OCI-LY7 (cell line): ENCODE measurements around the gene INTS13.

Experiments used
- EZH2phosphoT487 ChIP-seq: fragments of 200-600 bp; sonication (generic); IDR thresholded peaks from 2 replicates; pipeline ENCODE4 v1.6.1; 2018; ENCODE audit warnings: low read depth, borderline replicate concordance, mild to moderate bottlenecking, mixed run types, antibody characterized with exemption, low read length, moderate library complexity, mixed read lengths
- TF ChIP-seq, protein P1 (sequence below): fragments of 200-600 bp; sonication (generic); conservative IDR thresholded peaks from 2 replicates; pipeline ENCODE4 v1.5.1; 2014; ENCODE audit warnings: mild to moderate bottlenecking, antibody characterized with exemption, low read length, moderate library complexity, mixed read lengths

DNA sequence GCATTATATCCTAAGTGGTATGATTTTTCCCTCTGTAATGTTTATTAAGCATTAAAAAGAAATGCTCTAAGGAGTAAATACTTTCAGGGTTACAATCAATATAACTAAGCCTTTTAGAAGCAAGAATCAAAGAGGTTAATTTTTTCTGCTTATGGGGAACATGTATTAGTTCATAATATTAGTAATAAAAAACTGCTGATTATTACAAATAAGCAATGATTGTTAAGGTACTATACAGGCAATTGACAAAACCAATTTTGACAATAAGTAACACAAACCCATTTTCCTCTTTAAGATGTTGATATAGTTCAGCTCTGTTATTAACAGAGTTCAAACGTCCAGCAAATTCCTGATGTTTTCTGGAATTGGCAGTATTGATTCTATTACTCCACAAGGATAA is 31.8 kb downstream of the INTS13 start:
- TF ChIP-seq, protein P1, sequence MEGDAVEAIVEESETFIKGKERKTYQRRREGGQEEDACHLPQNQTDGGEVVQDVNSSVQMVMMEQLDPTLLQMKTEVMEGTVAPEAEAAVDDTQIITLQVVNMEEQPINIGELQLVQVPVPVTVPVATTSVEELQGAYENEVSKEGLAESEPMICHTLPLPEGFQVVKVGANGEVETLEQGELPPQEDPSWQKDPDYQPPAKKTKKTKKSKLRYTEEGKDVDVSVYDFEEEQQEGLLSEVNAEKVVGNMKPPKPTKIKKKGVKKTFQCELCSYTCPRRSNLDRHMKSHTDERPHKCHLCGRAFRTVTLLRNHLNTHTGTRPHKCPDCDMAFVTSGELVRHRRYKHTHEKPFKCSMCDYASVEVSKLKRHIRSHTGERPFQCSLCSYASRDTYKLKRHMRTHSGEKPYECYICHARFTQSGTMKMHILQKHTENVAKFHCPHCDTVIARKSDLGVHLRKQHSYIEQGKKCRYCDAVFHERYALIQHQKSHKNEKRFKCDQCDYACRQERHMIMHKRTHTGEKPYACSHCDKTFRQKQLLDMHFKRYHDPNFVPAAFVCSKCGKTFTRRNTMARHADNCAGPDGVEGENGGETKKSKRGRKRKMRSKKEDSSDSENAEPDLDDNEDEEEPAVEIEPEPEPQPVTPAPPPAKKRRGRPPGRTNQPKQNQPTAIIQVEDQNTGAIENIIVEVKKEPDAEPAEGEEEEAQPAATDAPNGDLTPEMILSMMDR = no peak
- no peak for TF ChIP-seq EZH2phosphoT487
